Activated CD8-positive, alpha-beta memory T cell treated with anti-CD3 and anti-CD28 coated beads, Interleukin-2, amount 50 U/mL, for 1 hour (primary cell): Measurements from ENCODE around the gene ERRFI1.
"Not testable (repeated sequence)": the region's sequence is repeated elsewhere in the genome, so short reads cannot be mapped to it uniquely, and the experiment has no call there.

Experiments
- DNase-seq: peaks from one replicate; pipeline ENCODE4 v3.0.0-alpha.2; 2020; ENCODE audit errors: extremely low read depth

Gene ERRFI1

GRCh38 chr1:7971024-7971423 is 55.1 kb downstream of the ERRFI1 start:
- DNase-seq: no peak

GRCh38 chr1:7970246-7970645 is 55.9 kb downstream of the ERRFI1 start:
- DNase-seq: no peak

GRCh38 chr1:7967651-7968050 is 58.5 kb downstream of the ERRFI1 start:
- no peak for DNase-seq

GRCh38 chr1:7967196-7967595 is 58.9 kb downstream of the ERRFI1 start:
- no peak for DNase-seq

- no peak for DNase-seq
These were observed 61.6 kb downstream of the ERRFI1 start for GRCh38 chr1:7964476-7964875.

- not testable (repeated sequence) for DNase-seq
These were observed 62.3 kb downstream of the ERRFI1 start for GRCh38 chr1:7963841-7964240.

- not testable (repeated sequence) for DNase-seq
These were observed 62.8 kb downstream of the ERRFI1 start for GRCh38 chr1:7963378-7963730.

GRCh38 chr1:7962636-7963377 is 63.3 kb downstream of the ERRFI1 start:
- no peak for DNase-seq

GRCh38 chr1:7962014-7962335 is 64.1 kb downstream of the ERRFI1 start:
- no peak for DNase-seq
